ENCODE data around the gene CCDC60.

- TF ChIP-seq CTCF (IDR thresholded peaks at IDR 0.05) (no peak), POLR2AphosphoS5 (IDR thresholded peaks at IDR 0.05) (no peak)
Observed at GRCh38 chr12:119589097-119589496, 254.6 kb downstream of the CCDC60 start.

Measured in prostate gland (tissue), 2 donors.